DOHH2 (cell line): ENCODE measurements around the gene GATA3.

Source experiments
- H3F3A ChIP-seq: fragments of 200-600 bp; sonication (generic), shearing (Covaris generic); 2 replicates; pipeline ENCODE4 v1.6.0; 2016; ENCODE audit warnings: antibody characterized with exemption, mild to moderate bottlenecking; ENCODE audit not compliant: control insufficient read depth, insufficient read depth
- H3K27ac ChIP-seq: fragments of 200-600 bp; sonication (generic); 2 replicates; pipeline ENCODE4 v1.5.1; 2014; ENCODE audit warnings: low read depth, mild to moderate bottlenecking, low read length, moderate library complexity
- H3K27me3 ChIP-seq: fragments of 200-600 bp; sonication (generic); 2 replicates; pipeline ENCODE4 v1.6.1; 2014; ENCODE audit warnings: mild to moderate bottlenecking, low read length, mixed read lengths; ENCODE audit not compliant: control insufficient read depth
- H3K36me3 ChIP-seq: fragments of 200-600 bp; sonication (generic); 2 replicates; pipeline ENCODE4 v1.6.1; 2014; ENCODE audit warnings: mild to moderate bottlenecking, low read length, moderate library complexity, mixed read lengths; ENCODE audit not compliant: control insufficient read depth
- H3K4me1 ChIP-seq: fragments of 200-600 bp; sonication (generic); 2 replicates; pipeline ENCODE4 v1.6.1; 2014; ENCODE audit warnings: mild to moderate bottlenecking, low read length, mixed read lengths; ENCODE audit not compliant: control insufficient read depth
- H3K4me2 ChIP-seq: fragments of 200-600 bp; sonication (generic); 2 replicates; pipeline ENCODE4 v1.6.0; 2014; ENCODE audit warnings: mild to moderate bottlenecking, low read length, moderate library complexity
- H3K4me3 ChIP-seq: fragments of 200-600 bp; sonication (generic); 2 replicates; pipeline ENCODE4 v1.5.1; 2014; ENCODE audit warnings: mild to moderate bottlenecking, low read length, mixed read lengths
- H3K79me2 ChIP-seq: fragments of 200-600 bp; sonication (generic); 2 replicates; pipeline ENCODE4 v1.6.1; 2014; ENCODE audit warnings: mild to moderate bottlenecking, low read length, mixed read lengths; ENCODE audit not compliant: control insufficient read depth
- H3K9me2 ChIP-seq: fragments of 200-600 bp; sonication (generic); replicated peaks from 2 replicates; pipeline ENCODE4 v1.6.1; 2014; ENCODE audit warnings: mild to moderate bottlenecking, low read length, mixed read lengths; ENCODE audit not compliant: control insufficient read depth
- H3K9me3 ChIP-seq: fragments of 200-600 bp; sonication (generic); 2 replicates; pipeline ENCODE4 v1.6.1; 2014; ENCODE audit warnings: antibody characterized with exemption, low read length, mixed read lengths; ENCODE audit not compliant: control insufficient read depth, insufficient read depth
- H4K20me1 ChIP-seq: fragments of 200-600 bp; sonication (generic); 2 replicates; pipeline ENCODE4 v1.6.0; 2014; ENCODE audit warnings: low read depth, mild to moderate bottlenecking, antibody characterized with exemption, low read length, moderate library complexity; ENCODE audit not compliant: control insufficient read depth, insufficient read depth
- EZH2phosphoT487 ChIP-seq: fragments of 200-600 bp; sonication (generic); IDR thresholded peaks from 2 replicates; pipeline ENCODE4 v1.6.1; 2017; ENCODE audit warnings: borderline replicate concordance, mild to moderate bottlenecking, antibody characterized with exemption, low read length, moderate library complexity, mixed read lengths
- TF ChIP-seq, protein P1 (sequence below): fragments of 200-600 bp; sonication (generic); IDR thresholded peaks from one replicate; pipeline ENCODE4 v1.5.1; 2014; ENCODE audit warnings: antibody characterized with exemption, mild to moderate bottlenecking, low read depth, low read length; ENCODE audit not compliant: poor library complexity, severe bottlenecking

Gene GATA3

DNA sequence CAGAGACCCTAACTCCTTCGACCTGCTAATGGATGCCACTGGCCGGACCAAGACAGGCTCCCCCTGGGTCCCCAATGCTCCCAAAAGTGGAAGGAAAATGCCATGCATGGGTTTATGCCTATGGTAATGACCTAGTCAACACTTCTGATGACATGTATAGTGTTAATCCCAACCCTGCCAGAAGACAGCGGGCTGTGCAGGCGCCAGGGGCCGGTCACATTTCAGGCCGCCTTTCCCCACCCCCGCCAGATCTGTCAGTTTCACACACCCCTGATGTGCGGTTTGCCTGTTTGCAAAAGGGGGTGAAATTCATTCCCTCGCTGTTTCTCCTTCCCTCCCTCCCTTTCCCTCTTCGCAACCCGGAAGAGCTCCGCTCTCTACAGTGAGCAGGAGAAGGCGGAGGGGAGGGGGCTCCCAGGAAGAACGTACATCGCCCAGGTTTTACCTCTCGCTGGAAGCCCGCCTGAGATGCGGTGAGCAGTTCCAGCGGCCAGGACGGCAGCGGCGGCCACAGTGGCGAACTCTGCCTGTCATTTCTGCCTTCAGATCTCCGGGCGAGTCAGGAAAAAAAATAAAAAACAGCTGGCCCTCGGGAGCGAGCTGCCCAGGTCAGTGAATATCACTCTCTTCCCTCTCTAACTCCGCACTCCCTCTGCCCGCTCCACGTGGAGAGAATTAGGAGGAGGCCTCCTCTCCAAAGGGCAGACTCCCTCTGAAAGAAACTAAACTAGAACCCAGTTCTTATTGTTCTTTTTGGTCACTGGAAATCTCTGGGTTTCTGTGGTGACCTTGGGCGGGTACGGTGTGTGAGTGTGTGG lies 9.4 kb upstream of the GATA3 start:
- Histone ChIP-seq H3K4me3 (no peak overlapping the region), H3K27ac (no peak overlapping the region)

DNA sequence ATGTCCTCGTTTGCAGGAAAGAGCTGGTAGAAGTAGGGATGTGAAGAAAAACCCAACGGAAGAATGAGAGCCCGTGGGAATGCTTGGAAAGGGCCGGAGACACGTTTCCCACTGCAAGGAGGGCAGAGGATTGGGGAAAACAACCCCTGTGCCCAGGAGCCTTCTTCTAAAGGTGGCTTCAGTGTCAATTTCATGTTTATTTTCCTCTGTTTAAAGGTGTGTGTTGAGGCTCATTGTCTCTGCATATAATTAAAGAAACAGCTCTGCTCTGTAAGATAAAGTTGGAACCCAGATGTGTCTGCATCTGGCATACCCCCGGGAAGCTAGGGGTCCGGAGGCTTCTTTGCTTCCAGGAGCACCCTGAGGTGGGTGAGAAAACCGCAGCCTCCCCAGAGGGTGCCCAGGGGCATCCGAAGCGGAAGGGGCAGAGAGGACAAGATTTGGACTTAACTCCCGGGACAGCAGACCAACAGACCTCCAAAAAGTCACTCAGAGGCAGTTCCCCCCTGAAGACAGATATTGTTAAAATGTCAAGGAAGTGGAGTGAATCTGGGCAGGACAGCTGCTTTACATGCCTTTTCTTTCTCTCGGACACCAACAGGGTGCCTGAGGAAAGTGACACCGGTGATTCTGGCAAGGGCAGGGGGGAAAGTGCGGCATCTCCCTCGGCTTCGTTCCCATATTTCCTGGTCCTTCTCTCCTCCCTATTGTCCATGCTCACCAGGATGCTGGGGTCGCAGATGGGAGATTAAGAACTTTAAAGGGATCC lies 8.6 kb upstream of the GATA3 start:
- Histone ChIP-seq H4K20me1 (no peaks in the 10 kb centered on the region), H3K4me1 (no peaks in the 10 kb centered on the region), H3K27ac (no peak overlapping the region), H3K4me3 (no peak overlapping the region), H3K79me2 (no peaks in the 10 kb centered on the region), H3F3A (no peaks in the 10 kb centered on the region), H3K9me2 (no peaks in the 10 kb centered on the region), H3K36me3 (no peaks in the 10 kb centered on the region), H3K27me3 (peaks cover 64% of the 10 kb centered on the region), H3K9me3 (no peaks in the 10 kb centered on the region), H3K4me2 (no peak overlapping the region)
- no peak for TF ChIP-seq EZH2phosphoT487
- TF ChIP-seq, protein P1, sequence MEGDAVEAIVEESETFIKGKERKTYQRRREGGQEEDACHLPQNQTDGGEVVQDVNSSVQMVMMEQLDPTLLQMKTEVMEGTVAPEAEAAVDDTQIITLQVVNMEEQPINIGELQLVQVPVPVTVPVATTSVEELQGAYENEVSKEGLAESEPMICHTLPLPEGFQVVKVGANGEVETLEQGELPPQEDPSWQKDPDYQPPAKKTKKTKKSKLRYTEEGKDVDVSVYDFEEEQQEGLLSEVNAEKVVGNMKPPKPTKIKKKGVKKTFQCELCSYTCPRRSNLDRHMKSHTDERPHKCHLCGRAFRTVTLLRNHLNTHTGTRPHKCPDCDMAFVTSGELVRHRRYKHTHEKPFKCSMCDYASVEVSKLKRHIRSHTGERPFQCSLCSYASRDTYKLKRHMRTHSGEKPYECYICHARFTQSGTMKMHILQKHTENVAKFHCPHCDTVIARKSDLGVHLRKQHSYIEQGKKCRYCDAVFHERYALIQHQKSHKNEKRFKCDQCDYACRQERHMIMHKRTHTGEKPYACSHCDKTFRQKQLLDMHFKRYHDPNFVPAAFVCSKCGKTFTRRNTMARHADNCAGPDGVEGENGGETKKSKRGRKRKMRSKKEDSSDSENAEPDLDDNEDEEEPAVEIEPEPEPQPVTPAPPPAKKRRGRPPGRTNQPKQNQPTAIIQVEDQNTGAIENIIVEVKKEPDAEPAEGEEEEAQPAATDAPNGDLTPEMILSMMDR, result no peak

More for the DNA sequence above, 9.4 kb upstream of the GATA3 start:
- no peaks in the 10 kb centered on the region for H3K9me2 ChIP-seq
- no peaks in the 10 kb centered on the region for H3K79me2 ChIP-seq
- no peaks in the 10 kb centered on the region for H4K20me1 ChIP-seq
- no peak overlapping the region for H3K4me2 ChIP-seq
- H3K36me3 ChIP-seq, result no peaks in the 10 kb centered on the region
- no peaks in the 10 kb centered on the region for H3K4me1 ChIP-seq
- no peaks in the 10 kb centered on the region for H3F3A ChIP-seq
- H3K9me3 ChIP-seq, result no peaks in the 10 kb centered on the region
- H3K27me3 ChIP-seq, result peaks cover 71% of the 10 kb centered on the region
- TF ChIP-seq EZH2phosphoT487, result no peak

DNA sequence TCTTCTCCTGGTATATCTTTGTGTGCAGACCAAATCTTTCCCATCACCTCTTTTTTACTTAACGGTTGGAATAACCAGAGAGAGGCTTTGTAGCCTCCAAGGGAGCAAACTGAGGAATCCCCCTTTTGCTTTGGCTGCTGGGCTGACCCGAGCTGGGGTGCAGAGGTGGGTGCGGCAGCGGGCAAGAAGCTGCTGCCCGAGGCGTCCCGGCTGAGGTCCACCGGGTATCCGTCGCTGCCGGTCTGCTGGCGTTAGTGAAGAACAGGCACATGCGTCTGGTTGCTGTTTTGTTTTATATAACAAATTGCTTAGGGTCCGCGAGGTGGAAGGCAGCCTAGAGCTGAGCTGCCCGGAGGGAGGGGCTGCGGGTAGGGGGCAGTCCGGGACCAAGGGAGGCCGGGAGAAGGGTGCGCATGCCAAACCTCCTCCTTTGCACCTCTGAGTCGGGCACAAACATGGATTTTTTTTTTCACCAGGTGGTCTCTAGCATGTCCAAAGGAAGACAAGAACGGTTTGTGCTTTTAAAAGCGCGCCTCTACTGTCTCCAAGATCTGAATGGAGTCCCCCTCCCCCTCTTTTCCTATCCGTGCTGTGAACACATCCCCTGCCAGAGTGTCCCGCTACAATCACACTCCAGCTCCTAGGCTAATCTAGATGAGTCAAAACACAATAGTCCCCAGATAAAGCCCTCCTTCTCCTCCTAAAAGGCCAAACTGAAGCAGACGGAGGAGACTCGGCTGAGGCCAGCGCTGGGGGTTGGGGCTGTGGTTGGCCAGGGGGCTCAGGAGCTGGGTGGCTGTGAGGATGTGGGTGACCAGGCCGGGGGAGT lies 6.8 kb upstream of the GATA3 start:
- peak; percentile 44; the same call in 1 of the 2 replicates for TF ChIP-seq EZH2phosphoT487
- TF ChIP-seq, protein P1, result no peak
- Histone ChIP-seq H3K79me2 (no peaks in the 10 kb centered on the region), H3K4me2 (no peak overlapping the region), H3K36me3 (no peaks in the 10 kb centered on the region), H3F3A (no peaks in the 10 kb centered on the region), H3K4me1 (no peaks in the 10 kb centered on the region), H3K27me3 (peaks cover 48% of the 10 kb centered on the region), H3K4me3 (no peak overlapping the region), H3K9me3 (no peaks in the 10 kb centered on the region), H4K20me1 (no peaks in the 10 kb centered on the region), H3K27ac (no peak overlapping the region), H3K9me2 (no peaks in the 10 kb centered on the region)
